Common myeloid progenitor, CD34-positive (primary cell): ENCODE results near the gene MMP11.

Experiments used
- CTCF ChIA-PET: fragments of 350-600 bp; sonication (Branson Sonifier 250); formaldehyde crosslinking; loops from one replicate; lab custom pipeline; 2021; ENCODE audit warnings: antibody characterized with exemption; lab: Charles Lee
- POLR2A ChIA-PET: fragments of 350-600 bp; sonication (Branson Sonifier 250); formaldehyde crosslinking; loops from one replicate; lab custom pipeline; 2021; ENCODE audit warnings: antibody characterized with exemption; lab: Charles Lee
- DNase-seq, 3 donors: peaks; one replicate each; pipeline versions ENCODE4 v3.0.0 to v3.0.0-alpha.2; 2013
- H3K27ac ChIP-seq, 2 experiments: 1 replicate in 1 of 2; 2 replicates in 1 of 2; pipeline ENCODE4 v1.7.0; 2013; ENCODE audit warnings: inconsistent platforms in 2 of 2, low read length in 2 of 2, mild to moderate bottlenecking in 2 of 2, low read depth in 1 of 2, moderate library complexity in 1 of 2; ENCODE audit not compliant: severe bottlenecking in 2 of 2, insufficient read depth in 1 of 2, poor library complexity in 1 of 2
- H3K27me3 ChIP-seq, 5 experiments: replicated peaks in 2 of 5; 1 replicate in 3 of 5; 2 replicates in 2 of 5; pipeline versions ENCODE4 v1.6.1 to v1.7.0; 2013; ENCODE audit warnings: low read length in 4 of 5, mild to moderate bottlenecking in 2 of 5, moderate library complexity in 2 of 5, inconsistent platforms in 1 of 5; ENCODE audit not compliant: insufficient read depth in 5 of 5, control insufficient read depth in 4 of 5
- H3K36me3 ChIP-seq, 4 experiments: 1 replicate in 2 of 4; 2 replicates in 2 of 4; pipeline versions ENCODE4 v1.6.1 to v1.7.0; 2013; ENCODE audit warnings: low read length in 3 of 4, control low read depth in 1 of 4, mild to moderate bottlenecking in 1 of 4; ENCODE audit not compliant: control insufficient read depth in 4 of 4, insufficient read depth in 4 of 4
- H3K4me1 ChIP-seq, 4 experiments: 1 replicate in 3 of 4; 2 replicates in 1 of 4; pipeline versions ENCODE4 v1.6.1 to v1.7.1; 2013; ENCODE audit warnings: low read length in 3 of 4, mild to moderate bottlenecking in 3 of 4, control low read depth in 1 of 4, inconsistent platforms in 1 of 4, moderate library complexity in 1 of 4; ENCODE audit not compliant: control insufficient read depth in 4 of 4, insufficient read depth in 4 of 4; ENCODE audit errors: control extremely low read depth in 1 of 4
- H3K4me3 ChIP-seq, 7 experiments: 1 replicate in 4 of 7; 2 replicates in 3 of 7; pipeline versions ENCODE4 v1.5.1 to v1.7.0; 2013; ENCODE audit warnings: mild to moderate bottlenecking in 7 of 7, low read length in 6 of 7, moderate library complexity in 6 of 7, inconsistent platforms in 2 of 7, low read depth in 2 of 7, control low read depth in 1 of 7; ENCODE audit not compliant: insufficient read depth in 4 of 7, control insufficient read depth in 1 of 7; ENCODE audit errors: extremely low read depth in 1 of 7
- H3K9me3 ChIP-seq, 5 experiments: 1 replicate in 4 of 5; 2 replicates in 1 of 5; pipeline versions ENCODE4 v1.6.1 to v1.7.1; 2013; ENCODE audit warnings: low read length in 4 of 5, mild to moderate bottlenecking in 2 of 5, inconsistent platforms in 1 of 5, low read depth in 1 of 5, moderate library complexity in 1 of 5; ENCODE audit not compliant: control insufficient read depth in 4 of 5, insufficient read depth in 2 of 5; ENCODE audit errors: control extremely low read depth in 1 of 5
- WGBS: methylation state at CpG from one replicate; pipeline ENCODE4 v1.1.5; 2013; ENCODE audit not compliant: insufficient coverage; 5-methylcytosine and 5-hydroxymethylcytosine counted together

Gene MMP11

GRCh38 chr22:23783265-23784150 is 10.9 kb downstream of the MMP11 start:
- H3K4me1 ChIP-seq = peaks cover 8 to 51% (median 44%) of the 10 kb centered on the region in 4 experiments

DNA sequence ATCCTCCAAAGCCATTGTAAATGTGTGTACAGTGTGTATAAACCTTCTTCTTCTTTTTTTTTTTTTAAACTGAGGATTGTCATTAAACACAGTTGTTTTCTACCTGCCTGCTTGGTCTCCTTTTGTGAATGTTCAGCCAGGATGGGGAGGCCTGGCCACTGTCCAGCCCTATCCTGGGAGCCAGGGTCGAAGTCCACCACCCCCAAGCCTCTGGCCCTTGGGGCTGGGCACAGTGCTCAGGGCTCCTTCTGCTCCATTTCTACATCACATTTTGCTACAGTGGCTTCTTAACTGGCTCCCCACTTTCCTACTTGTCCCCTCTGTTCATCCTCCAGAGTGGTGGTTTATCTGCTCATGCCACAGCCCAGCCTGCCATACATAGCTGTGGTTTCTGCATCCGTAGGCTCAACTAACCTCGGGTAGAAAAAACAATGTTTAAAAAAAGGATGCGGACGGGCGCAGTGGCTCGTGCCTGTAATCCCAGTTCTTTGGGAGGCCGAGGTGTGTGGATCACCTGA is 11.6 kb downstream of the MMP11 start:
- Histone ChIP-seq H3K36me3 (peaks cover 0 to 3% (median 0%) of the 10 kb centered on the region in 4 experiments), H3K27me3 (no peaks in the 10 kb centered on the region), H3K27ac (no peak overlapping the region), H3K4me1 (peaks cover 8 to 52% (median 46%) of the 10 kb centered on the region in 4 experiments), H3K4me3 (peak overlapping the region in 3 of 7 experiments; percentile 19 to 30 (median 28)), H3K9me3 (no peaks in the 10 kb centered on the region)
- ChIA-PET CTCF (interaction anchor here (0.9 to 1.4 kb wide), 4 partner anchors 9 to 65 kb away, joined by 3 to 8 read pairs (median 4); no protein-coding TSS in a partner anchor), POLR2A (interaction anchor here (0.6 to 1.6 kb wide), 2 partner anchors 13 to 206 kb away, joined by 4 to 5 read pairs; no protein-coding TSS in a partner anchor)
- WGBS = 15% methylated on average over 7 of the region's 8 CpGs
- DNase-seq = peak; percentile 60 to 92 (median 92)

More at GRCh38 chr22:23783265-23784150, 10.9 kb downstream of the MMP11 start:
- no peak for DNase-seq
- Histone ChIP-seq H3K27me3 (no peaks in the 10 kb centered on the region), H3K27ac (peak overlapping the region; percentile 6 to 7), H3K36me3 (no peaks in the 10 kb centered on the region), H3K9me3 (no peaks in the 10 kb centered on the region), H3K4me3 (peak overlapping the region in 1 of 7 experiments; percentile 30)
- WGBS = 89% methylated on average over 10 of the region's 15 CpGs
- ChIA-PET POLR2A (interaction anchor here (1.6 kb wide), 1 partner anchor 12 kb away, joined by 4 read pairs; no protein-coding TSS in a partner anchor), CTCF (interaction anchor here (0.9 to 1.3 kb wide), 2 partner anchors 9 to 66 kb away, joined by 3 to 8 read pairs; no protein-coding TSS in a partner anchor)

DNA sequence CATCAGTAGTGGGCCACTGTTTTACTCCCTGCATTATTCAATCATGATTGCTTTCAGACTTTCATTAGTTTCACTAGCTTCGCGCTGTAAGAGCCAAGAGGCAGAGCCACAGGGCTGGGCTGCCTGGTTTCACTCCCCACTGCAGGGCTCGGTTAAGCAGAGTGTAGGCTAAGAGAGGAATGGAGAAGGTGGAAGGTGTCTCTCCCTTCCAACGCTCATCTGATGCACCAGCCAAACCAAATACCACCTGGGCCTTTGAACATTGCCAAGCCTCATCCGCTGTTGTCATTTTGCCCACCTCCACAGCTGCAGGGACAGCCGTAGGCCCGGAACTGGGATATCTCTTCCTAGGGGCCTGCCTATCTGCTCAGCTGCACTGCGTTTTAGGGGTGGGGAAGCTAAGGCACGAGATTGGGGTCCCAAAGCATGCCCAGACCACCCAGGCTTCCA is 13.6 kb downstream of the MMP11 start:
- Histone ChIP-seq H3K4me1 (peaks cover 8 to 52% (median 46%) of the 10 kb centered on the region in 4 experiments), H3K9me3 (no peaks in the 10 kb centered on the region), H3K36me3 (peaks cover 0 to 13% (median 2%) of the 10 kb centered on the region in 4 experiments), H3K27ac (peak overlapping the region; percentile 93 to 96), H3K27me3 (no peaks in the 10 kb centered on the region), H3K4me3 (peak overlapping the region; percentile 81 to 93 (median 86))
- ChIA-PET POLR2A (interaction anchor here (0.6 kb wide), 1 partner anchor 8 kb away, joined by 3 read pairs; no protein-coding TSS in a partner anchor), CTCF (interaction anchor here (0.7 to 2.1 kb wide), 6 partner anchors 12 to 64 kb away, joined by 3 to 9 read pairs (median 4); no protein-coding TSS in a partner anchor)
- WGBS = 75% methylated on average over 4 of the region's 9 CpGs
- no peak for DNase-seq

DNA sequence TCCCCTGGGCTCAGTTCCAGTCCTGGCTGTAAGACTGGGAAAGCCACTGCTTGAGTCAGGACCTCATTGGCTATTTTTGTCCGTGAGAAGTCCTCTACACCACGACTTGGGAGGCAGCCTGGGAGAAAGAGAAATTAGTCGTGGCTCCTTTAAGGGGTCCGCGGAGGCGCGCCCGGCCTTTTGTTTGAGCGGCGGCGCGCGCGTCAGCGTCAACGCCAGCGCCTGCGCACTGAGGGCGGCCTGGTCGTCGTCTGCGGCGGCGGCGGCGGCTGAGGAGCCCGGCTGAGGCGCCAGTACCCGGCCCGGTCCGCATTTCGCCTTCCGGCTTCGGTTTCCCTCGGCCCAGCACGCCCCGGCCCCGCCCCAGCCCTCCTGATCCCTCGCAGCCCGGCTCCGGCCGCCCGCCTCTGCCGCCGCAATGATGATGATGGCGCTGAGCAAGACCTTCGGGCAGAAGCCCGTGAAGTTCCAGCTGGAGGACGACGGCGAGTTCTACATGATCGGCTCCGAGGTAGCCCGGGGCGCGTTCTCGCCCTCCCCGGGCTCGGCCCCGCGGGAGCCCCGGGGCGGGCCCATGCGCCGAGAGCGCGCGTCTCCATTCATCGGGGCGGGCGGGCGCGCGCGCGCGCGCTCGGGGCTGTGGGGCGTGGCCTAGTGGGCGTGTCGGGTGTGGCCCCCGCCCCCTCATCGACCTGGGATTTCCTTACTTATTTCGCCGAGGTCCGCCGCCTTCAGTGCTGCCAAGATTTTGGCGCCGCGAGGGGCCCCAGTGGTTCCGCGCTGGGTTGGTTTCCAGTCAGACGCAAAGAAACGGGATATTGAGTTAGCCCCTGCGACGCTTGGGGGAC is 14.3 kb downstream of the MMP11 start, which contains the start of gene SMARCB1:
TSS of gene SMARCB1 (plus strand) at position 215 of the 848 bp plus-strand sequence. CDS start at position 419, 204 bp downstream.
- Histone ChIP-seq H3K27ac (peak within 1 kb of the TSS; percentile 93 to 96), H3K4me3 (peak within 1 kb of the TSS; percentile 81 to 93 (median 86)), H3K9me3 (no peaks in the 10 kb centered on the region), H3K36me3 (peaks cover 0 to 20% (median 9%) of the 10 kb centered on the region in 4 experiments), H3K4me1 (peaks cover 8 to 51% (median 43%) of the 10 kb centered on the region in 4 experiments), H3K27me3 (no peaks in the 10 kb centered on the region)
- ChIA-PET CTCF (interaction anchor here (0.5 to 2.1 kb wide), 6 partner anchors 12 to 63 kb away, joined by 3 to 9 read pairs (median 4); partner anchors contain the start of gene C22orf15), POLR2A (no interaction called here)
- DNase-seq = peak; percentile 79 to 90 (median 89)
- 0% methylated on average over 88 of the region's 97 CpGs for WGBS

GRCh38 chr22:23787600-23787896 is 14.9 kb downstream of the MMP11 start:
- Histone ChIP-seq H3K36me3 (peaks cover under 1 to 26% (median 14%) of the 10 kb centered on the region in 4 experiments), H3K4me1 (peaks cover 8 to 46% (median 41%) of the 10 kb centered on the region in 4 experiments), H3K27me3 (no peaks in the 10 kb centered on the region), H3K9me3 (no peaks in the 10 kb centered on the region), H3K27ac (peak overlapping the region; percentile 93 to 96), H3K4me3 (peak overlapping the region; percentile 81 to 93 (median 86))
- WGBS = 9% methylated on average over 4 of the region's 5 CpGs
- POLR2A ChIA-PET = interaction anchor here (0.6 kb wide), 1 partner anchor 69 kb away, joined by 5 read pairs; no protein-coding TSS in a partner anchor
- CTCF ChIA-PET = interaction anchor here (0.9 to 2.4 kb wide), 6 partner anchors 9 to 62 kb away, joined by 3 to 14 read pairs (median 5); partner anchors contain the start of gene CHCHD10
- DNase-seq = no peak

DNA sequence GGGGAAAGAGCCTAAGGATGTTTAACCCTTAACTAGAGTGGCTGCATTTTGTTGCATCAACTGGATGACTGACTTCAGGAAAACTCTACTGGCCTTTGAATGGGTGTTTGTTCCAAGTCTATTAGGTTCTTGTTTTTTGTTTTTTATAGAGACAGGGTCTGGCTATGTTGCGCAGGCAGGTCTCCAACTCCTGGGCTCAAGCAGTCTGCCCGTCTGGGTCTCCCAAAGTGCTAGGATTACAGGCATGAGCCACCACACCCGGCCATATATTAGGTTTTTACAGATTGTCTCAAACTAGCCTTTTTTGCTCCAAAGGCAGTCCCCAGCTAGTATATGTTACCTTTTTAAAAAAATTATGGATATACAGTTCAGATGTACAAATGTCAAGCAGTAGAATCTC is 15.3 kb downstream of the MMP11 start:
- Histone ChIP-seq H3K4me1 (peaks cover 8 to 42% (median 37%) of the 10 kb centered on the region in 4 experiments), H3K9me3 (no peaks in the 10 kb centered on the region), H3K4me3 (peak overlapping the region in 6 of 7 experiments; percentile 81 to 93 (median 84)), H3K27me3 (no peaks in the 10 kb centered on the region), H3K27ac (peak overlapping the region; percentile 93 to 96), H3K36me3 (peaks cover 4 to 30% (median 18%) of the 10 kb centered on the region in 4 experiments)
- WGBS = 100% methylated on average over 2 of the region's 3 CpGs
- ChIA-PET POLR2A (interaction anchor here (0.6 kb wide), 1 partner anchor 69 kb away, joined by 5 read pairs; no protein-coding TSS in a partner anchor), CTCF (interaction anchor here (0.9 to 2.4 kb wide), 6 partner anchors 10 to 62 kb away, joined by 3 to 14 read pairs (median 5); partner anchors contain the start of gene CHCHD10)
- DNase-seq = no peak
